IMR-90 (cell line): ENCODE data around the gene DSCAML1.

ENCODE experiments used
- CHD1 ChIP-seq: IDR thresholded peaks from 2 replicates; pipeline ENCODE4 v1.6.1; 2012; ENCODE audit warnings: low read depth, low read length, improper control_type of control experiment
- POLR2A ChIP-seq: IDR thresholded peaks from 2 replicates; pipeline ENCODE4 v1.6.1; 2012; ENCODE audit warnings: mild to moderate bottlenecking, low read depth, low read length
- TF ChIP-seq, protein P1 (sequence below): conservative IDR thresholded peaks from 2 replicates; pipeline ENCODE4 v1.5.1; 2012; ENCODE audit warnings: mild to moderate bottlenecking, low read depth, low read length, improper control_type of control experiment

GRCh38 chr11:117638911-117639543 is 158.0 kb downstream of the DSCAML1 start:
- TF ChIP-seq, protein P1, sequence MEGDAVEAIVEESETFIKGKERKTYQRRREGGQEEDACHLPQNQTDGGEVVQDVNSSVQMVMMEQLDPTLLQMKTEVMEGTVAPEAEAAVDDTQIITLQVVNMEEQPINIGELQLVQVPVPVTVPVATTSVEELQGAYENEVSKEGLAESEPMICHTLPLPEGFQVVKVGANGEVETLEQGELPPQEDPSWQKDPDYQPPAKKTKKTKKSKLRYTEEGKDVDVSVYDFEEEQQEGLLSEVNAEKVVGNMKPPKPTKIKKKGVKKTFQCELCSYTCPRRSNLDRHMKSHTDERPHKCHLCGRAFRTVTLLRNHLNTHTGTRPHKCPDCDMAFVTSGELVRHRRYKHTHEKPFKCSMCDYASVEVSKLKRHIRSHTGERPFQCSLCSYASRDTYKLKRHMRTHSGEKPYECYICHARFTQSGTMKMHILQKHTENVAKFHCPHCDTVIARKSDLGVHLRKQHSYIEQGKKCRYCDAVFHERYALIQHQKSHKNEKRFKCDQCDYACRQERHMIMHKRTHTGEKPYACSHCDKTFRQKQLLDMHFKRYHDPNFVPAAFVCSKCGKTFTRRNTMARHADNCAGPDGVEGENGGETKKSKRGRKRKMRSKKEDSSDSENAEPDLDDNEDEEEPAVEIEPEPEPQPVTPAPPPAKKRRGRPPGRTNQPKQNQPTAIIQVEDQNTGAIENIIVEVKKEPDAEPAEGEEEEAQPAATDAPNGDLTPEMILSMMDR, result no peak
- no peak for TF ChIP-seq POLR2A
- TF ChIP-seq CHD1, result no peak
